Measurements from ENCODE around the gene CBX2.

Gene CBX2

DNA sequence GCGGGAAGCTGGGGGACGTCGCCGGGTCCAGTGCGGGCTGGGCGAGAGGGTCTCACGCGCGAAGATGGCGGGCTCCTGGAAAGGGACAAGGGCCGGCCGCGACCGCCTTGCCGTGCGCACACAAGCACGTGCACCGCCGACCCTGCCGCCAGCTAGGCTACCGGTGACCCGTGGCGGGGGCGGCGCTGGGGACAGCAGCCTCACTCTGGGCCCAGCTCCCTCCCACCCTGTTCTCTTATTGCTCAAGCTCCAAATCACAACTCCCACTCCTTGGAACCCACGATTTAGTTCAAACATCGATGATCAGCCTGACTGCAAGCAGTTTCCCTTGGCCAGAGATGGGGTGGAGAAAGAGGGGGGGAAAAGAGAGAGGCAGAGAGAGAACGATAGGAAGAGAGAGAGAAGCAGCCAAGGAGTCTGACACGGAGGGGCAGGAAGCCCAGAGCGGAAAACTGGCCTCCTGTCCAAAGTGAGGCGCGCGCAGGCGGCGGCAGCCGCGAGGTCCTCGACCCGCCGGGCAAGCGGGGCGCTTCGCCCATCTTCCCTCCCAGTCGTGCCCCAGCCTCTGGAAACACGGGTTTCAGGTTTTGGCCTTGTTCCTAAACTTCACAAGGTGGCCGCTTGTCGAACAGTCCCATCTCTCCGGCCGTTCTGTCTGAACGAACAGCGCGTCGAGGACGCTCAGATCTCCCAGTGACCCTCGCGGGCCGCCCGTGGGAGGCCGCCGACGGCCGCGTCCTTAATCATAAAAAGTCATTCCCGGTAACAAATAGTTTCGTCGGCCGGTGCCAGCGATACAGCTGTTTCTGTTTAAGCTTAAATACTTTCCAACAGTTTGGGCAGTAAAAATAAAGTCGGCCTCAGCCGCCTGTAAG is 20.6 kb downstream of the CBX2 start:
- TF ChIP-seq FOXP2 (optimal IDR thresholded peaks at IDR 0.05; ENCODE audit: borderline replicate concordance, extremely low read depth, extremely low read length, insufficient read depth) (no peak), POLR2AphosphoS5 (IDR thresholded peaks at IDR 0.05; ENCODE audit: low read depth, low read length) (no peak), TAF1 (IDR thresholded peaks at IDR 0.05; ENCODE audit: borderline replicate concordance, insufficient read depth, low read length) (no peak)

DNA sequence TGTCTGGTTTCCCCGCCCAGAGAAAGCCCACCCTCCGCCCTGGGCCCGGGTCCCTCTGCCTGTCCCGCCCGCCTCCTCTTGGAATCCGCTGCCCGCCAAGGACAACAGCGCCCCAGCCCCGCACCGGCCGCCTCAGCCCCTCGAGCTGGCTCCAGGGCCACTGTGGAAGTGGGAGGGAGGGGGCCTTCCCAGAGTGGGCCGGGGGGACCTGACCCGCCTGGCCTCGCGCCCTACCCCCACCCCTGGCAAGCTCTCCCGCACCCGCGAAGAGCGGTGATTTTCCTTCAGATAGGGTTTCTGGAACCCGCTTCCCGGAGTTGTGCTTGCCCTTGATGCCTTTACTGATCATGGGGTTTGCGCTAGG is 21.2 kb downstream of the CBX2 start:
- TF ChIP-seq TAF1 (IDR thresholded peaks at IDR 0.05; ENCODE audit: borderline replicate concordance, insufficient read depth, low read length) (no peak), SIN3A (IDR thresholded peaks at IDR 0.05; ENCODE audit: borderline replicate concordance, insufficient read depth, low read length) (no peak), POLR2AphosphoS5 (IDR thresholded peaks at IDR 0.05; ENCODE audit: low read depth, low read length) (no peak), FOXP2 (optimal IDR thresholded peaks at IDR 0.05; ENCODE audit: borderline replicate concordance, extremely low read depth, extremely low read length, insufficient read depth) (no peak)
- TF ChIP-seq, protein P1, sequence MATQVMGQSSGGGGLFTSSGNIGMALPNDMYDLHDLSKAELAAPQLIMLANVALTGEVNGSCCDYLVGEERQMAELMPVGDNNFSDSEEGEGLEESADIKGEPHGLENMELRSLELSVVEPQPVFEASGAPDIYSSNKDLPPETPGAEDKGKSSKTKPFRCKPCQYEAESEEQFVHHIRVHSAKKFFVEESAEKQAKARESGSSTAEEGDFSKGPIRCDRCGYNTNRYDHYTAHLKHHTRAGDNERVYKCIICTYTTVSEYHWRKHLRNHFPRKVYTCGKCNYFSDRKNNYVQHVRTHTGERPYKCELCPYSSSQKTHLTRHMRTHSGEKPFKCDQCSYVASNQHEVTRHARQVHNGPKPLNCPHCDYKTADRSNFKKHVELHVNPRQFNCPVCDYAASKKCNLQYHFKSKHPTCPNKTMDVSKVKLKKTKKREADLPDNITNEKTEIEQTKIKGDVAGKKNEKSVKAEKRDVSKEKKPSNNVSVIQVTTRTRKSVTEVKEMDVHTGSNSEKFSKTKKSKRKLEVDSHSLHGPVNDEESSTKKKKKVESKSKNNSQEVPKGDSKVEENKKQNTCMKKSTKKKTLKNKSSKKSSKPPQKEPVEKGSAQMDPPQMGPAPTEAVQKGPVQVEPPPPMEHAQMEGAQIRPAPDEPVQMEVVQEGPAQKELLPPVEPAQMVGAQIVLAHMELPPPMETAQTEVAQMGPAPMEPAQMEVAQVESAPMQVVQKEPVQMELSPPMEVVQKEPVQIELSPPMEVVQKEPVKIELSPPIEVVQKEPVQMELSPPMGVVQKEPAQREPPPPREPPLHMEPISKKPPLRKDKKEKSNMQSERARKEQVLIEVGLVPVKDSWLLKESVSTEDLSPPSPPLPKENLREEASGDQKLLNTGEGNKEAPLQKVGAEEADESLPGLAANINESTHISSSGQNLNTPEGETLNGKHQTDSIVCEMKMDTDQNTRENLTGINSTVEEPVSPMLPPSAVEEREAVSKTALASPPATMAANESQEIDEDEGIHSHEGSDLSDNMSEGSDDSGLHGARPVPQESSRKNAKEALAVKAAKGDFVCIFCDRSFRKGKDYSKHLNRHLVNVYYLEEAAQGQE (IDR thresholded peaks at IDR 0.05; ENCODE audit: insufficient read depth in 1 of 2, low read depth in 2 of 2, low read length in 2 of 2): no peak

DNA sequence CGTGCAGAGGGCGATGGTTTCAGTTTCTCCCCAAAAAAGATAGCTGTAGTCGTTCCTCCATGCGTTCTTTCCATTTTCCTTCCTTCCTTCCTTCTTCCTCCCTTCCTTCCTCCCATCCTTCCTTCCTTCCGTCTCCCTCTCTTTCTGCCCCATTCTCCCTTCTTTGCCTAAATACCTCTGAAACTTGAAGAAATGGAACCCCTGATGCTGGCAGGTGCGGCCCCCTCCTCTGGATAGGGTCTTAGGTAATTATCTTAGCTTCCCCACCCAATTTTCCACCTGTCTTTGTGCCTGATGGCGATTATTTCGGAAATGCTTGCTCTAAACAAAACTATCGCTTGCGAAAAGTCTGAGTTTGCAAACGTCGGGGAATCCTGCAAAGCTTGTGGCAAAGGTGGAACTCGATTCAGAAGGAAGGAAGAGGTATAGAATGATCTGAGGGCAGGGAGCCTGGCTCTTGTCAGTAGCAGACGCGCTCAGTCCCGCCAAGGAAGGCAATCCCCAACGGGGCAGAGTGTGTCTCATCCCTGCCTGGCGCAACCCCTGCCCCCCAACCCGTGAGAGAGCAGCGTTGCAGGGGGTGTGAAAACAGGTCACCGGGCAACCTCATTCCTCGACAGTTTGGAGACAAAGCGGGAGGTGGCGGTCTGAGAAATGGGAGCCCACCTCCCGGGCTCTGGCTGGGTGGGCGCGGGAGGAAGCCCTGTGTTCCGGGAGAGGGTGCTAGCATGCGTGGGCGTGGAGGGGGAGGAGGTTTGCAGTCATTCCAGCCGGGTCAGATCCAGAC is 21.8 kb downstream of the CBX2 start:
- TF ChIP-seq SIN3A (IDR thresholded peaks at IDR 0.05; ENCODE audit: borderline replicate concordance, insufficient read depth, low read length) (no peak), FOXP2 (optimal IDR thresholded peaks at IDR 0.05; ENCODE audit: borderline replicate concordance, extremely low read depth, extremely low read length, insufficient read depth) (no peak), TAF1 (IDR thresholded peaks at IDR 0.05; ENCODE audit: borderline replicate concordance, insufficient read depth, low read length) (no peak), POLR2AphosphoS5 (IDR thresholded peaks at IDR 0.05; ENCODE audit: low read depth, low read length) (no peak)
- TF ChIP-seq, protein P1 (IDR thresholded peaks at IDR 0.05; ENCODE audit: insufficient read depth in 1 of 2, low read depth in 2 of 2, low read length in 2 of 2): no peak

DNA sequence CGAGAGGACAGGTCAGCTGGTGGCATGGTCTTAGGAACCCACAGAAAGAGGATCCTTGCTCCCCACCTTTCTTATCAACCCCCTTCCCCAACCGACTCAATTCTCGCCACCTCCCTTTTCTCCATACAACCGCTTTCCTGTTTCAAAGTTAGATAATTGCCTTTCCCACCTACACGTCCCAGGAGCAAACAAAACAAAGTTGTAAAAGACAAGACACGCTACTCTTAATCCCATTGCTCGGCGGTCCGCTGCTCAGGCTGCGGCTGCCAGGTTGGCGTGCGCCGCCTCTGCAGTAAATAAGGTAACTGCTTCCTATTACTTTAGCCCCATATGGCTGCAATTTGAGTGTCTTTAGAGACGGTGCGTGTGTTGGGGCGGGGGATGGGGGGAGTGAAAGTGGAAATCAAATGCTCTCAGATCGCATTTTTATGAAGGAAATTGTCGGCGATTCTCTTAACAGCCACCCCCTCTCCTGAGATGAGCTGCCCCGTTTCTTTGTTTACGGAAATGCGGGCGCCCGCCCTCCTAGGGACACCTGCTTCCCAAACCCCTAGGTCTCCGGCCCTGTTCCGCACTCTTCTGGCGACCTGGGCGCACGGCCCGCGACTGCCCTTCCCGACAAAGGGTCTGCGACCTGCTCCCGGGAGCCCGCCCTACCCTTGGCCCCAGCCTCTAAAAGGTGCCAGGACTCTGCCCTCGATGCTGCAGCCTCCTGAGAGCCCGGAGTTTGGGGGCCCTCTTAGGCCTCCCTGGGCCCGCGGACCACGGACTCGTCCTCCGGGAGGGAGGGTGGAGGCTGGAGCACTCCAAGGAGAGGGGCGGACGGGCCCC is 22.6 kb downstream of the CBX2 start:
- no peak for TF ChIP-seq TAF1 (IDR thresholded peaks at IDR 0.05; ENCODE audit: borderline replicate concordance, insufficient read depth, low read length)
- TF ChIP-seq FOXP2 (optimal IDR thresholded peaks at IDR 0.05; ENCODE audit: borderline replicate concordance, extremely low read depth, extremely low read length, insufficient read depth): no peak
- no peak for TF ChIP-seq POLR2AphosphoS5 (IDR thresholded peaks at IDR 0.05; ENCODE audit: low read depth, low read length)
- no peak for TF ChIP-seq SIN3A (IDR thresholded peaks at IDR 0.05; ENCODE audit: borderline replicate concordance, insufficient read depth, low read length)
- TF ChIP-seq, protein P1 (IDR thresholded peaks at IDR 0.05; ENCODE audit: insufficient read depth in 1 of 2, low read depth in 2 of 2, low read length in 2 of 2): no peak
